ENCODE data around the gene MAMDC2. TPM values are rescaled to one million over a fixed set of nuclear protein-coding genes. Genes with fewer than 3 reads are reported as not detected.

The MAMDC2 gene, protein sequence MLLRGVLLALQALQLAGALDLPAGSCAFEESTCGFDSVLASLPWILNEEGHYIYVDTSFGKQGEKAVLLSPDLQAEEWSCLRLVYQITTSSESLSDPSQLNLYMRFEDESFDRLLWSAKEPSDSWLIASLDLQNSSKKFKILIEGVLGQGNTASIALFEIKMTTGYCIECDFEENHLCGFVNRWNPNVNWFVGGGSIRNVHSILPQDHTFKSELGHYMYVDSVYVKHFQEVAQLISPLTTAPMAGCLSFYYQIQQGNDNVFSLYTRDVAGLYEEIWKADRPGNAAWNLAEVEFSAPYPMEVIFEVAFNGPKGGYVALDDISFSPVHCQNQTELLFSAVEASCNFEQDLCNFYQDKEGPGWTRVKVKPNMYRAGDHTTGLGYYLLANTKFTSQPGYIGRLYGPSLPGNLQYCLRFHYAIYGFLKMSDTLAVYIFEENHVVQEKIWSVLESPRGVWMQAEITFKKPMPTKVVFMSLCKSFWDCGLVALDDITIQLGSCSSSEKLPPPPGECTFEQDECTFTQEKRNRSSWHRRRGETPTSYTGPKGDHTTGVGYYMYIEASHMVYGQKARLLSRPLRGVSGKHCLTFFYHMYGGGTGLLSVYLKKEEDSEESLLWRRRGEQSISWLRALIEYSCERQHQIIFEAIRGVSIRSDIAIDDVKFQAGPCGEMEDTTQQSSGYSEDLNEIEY
- total RNA-seq (not detected in 2 replicates), polyA plus RNA-seq (not detected in 2 replicates), polyA minus RNA-seq (not detected in 2 replicates)
- total RNA-seq (2013): 0.12 TPM

DNA sequence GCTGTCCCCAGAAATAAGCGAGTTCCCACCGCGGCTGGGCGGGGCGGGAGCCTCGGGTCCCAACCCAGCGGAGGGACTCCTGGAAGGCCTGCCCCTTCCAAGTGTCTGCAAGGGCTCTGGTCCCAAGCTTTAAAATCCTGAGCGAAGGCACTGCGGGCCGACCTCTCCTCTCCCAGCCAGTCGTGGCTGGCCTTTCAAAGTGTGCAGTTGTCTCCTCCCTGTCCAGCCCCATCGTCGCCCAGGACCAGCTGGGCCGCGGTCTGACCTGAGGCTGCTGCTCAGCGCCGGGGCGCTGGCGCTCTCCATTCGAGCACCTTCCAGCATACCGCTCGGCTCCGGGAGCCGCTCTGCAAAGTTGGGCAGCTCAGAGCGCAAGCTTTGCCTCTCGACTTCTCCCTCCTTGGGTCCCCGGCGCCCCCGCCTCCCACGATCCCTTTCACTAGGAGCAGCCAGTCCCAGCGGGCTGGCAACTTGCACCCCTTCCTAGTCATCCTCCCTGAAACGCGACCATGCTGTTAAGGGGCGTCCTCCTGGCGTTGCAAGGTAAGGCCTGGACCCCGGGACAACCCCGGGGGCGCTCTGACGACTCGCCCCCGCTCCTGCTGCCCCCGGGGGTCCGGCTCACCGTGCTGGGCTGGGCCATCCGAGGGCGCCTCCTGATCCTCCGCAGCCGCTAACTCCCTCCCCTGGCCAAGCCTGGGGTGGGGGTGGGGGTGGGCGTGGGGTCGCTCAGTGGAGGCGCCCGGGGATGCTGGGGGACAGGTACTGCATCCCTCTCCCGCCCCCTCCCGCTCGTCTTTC is at the start of gene MAMDC2:
TSS of gene MAMDC2 (plus strand) at position 160 of the 801 bp plus-strand sequence. CDS start at position 510, 350 bp downstream.
- Histone ChIP-seq H3K4me1 (ENCODE audit: control insufficient read depth in 2 of 2, insufficient read depth in 2 of 2, low read length in 2 of 2) (peaks cover 4 to 10% of the 10 kb centered on the region in 2 donors), H3K4me3 (ENCODE audit: control extremely low read depth in 1 of 5, extremely low read depth in 1 of 5, insufficient read depth in 1 of 5, low read depth in 2 of 5, low read length in 4 of 5) (peak within 1 kb of the TSS in 2 of 5 experiments; percentile 19 to 29), H3K27ac (ENCODE audit: low read length in 2 of 2) (no peak within 1 kb of the TSS), H3K27me3 (replicated peaks in 1 of 4; ENCODE audit: control extremely low read depth in 1 of 4, control insufficient read depth in 3 of 4, insufficient read depth in 4 of 4, low read length in 3 of 4) (peaks cover 0 to 28% (median 13%) of the 10 kb centered on the region in 4 experiments), H4K20me1 (ENCODE audit: control insufficient read depth, insufficient read depth, low read length, poor library complexity, severe bottlenecking) (no peaks in the 10 kb centered on the region), H2AFZ (ENCODE audit: insufficient read depth, low read depth, low read length, poor library complexity, severe bottlenecking) (peak within 1 kb of the TSS; percentile 64), H3K9ac (ENCODE audit: low read length) (peak within 1 kb of the TSS; percentile 26), H3K36me3 (replicated peaks in 1 of 2; ENCODE audit: control extremely low read depth in 1 of 2, control insufficient read depth in 1 of 2, extremely low read depth in 1 of 2, insufficient read depth in 2 of 2, low read length in 1 of 2) (no peaks in the 10 kb centered on the region), H3K79me2 (ENCODE audit: control insufficient read depth, insufficient read depth, low read length) (no peaks in the 10 kb centered on the region), H3K9me3 (ENCODE audit: control extremely low read depth in 1 of 3, control insufficient read depth in 2 of 3, insufficient read depth in 1 of 3, low read length in 2 of 3) (peaks cover 0 to 3% (median 0%) of the 10 kb centered on the region in 3 donors), H3K4me2 (replicated peaks; ENCODE audit: low read depth, low read length, poor library complexity, severe bottlenecking) (peak within 1 kb of the TSS; percentile 65)
- ATAC-seq (ENCODE audit: low read depth) (no peak), DNase-seq (no peak)
- Mint-ChIP-seq H3K4me3 (peak within 1 kb of the TSS; percentile 48), H3K9me3 (ENCODE audit: insufficient read depth) (no peaks in the 10 kb centered on the region), H3K27me3 (peaks cover 53% of the 10 kb centered on the region), H3K27ac (no peak within 1 kb of the TSS), H3K4me1 (peaks cover 10% of the 10 kb centered on the region)
- ChIA-PET POLR2A (no interaction called here), CTCF (no interaction called here)
- 4% methylated on average over 52 of the region's 55 CpGs for WGBS (ENCODE audit: insufficient coverage)
- intact Hi-C loops (cut with micrococcal nuclease): no loop called here
- TF ChIP-seq, protein P1, sequence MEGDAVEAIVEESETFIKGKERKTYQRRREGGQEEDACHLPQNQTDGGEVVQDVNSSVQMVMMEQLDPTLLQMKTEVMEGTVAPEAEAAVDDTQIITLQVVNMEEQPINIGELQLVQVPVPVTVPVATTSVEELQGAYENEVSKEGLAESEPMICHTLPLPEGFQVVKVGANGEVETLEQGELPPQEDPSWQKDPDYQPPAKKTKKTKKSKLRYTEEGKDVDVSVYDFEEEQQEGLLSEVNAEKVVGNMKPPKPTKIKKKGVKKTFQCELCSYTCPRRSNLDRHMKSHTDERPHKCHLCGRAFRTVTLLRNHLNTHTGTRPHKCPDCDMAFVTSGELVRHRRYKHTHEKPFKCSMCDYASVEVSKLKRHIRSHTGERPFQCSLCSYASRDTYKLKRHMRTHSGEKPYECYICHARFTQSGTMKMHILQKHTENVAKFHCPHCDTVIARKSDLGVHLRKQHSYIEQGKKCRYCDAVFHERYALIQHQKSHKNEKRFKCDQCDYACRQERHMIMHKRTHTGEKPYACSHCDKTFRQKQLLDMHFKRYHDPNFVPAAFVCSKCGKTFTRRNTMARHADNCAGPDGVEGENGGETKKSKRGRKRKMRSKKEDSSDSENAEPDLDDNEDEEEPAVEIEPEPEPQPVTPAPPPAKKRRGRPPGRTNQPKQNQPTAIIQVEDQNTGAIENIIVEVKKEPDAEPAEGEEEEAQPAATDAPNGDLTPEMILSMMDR (IDR thresholded peaks at IDR 0.05): no peak
- TF ChIP-seq EZH2 (IDR thresholded peaks at IDR 0.05; ENCODE audit: borderline replicate concordance, insufficient read depth, low read depth, low read length, poor library complexity, severe bottlenecking): no peak

Measured in B cell (primary cell).